Endothelial cell of umbilical vein (primary cell): ENCODE data around the gene ZNF831. TPM values are rescaled to one million over a fixed set of nuclear protein-coding genes. Genes with fewer than 3 reads are reported as not detected.

Experiments
- BruUV-seq: library from RNA; stranded (reverse); fragments of 400-500 nt; replicated peaks from 2 replicates; lab custom pipeline; 2021; lab: Mats Ljungman, UMichigan
- CTCF ChIA-PET: fragments of 300-600, 350-600 bp; sonication (Branson Sonifier 250); formaldehyde crosslinking; loops from one replicate; lab custom pipeline; 2021; ENCODE audit warnings: antibody characterized with exemption, inconsistent platforms; lab: Charles Lee
- POLR2A ChIA-PET: fragments of 300-600, 350-600 bp; sonication (Branson Sonifier 250); formaldehyde crosslinking; loops from one replicate; lab custom pipeline; 2021; ENCODE audit warnings: antibody characterized with exemption, inconsistent platforms; lab: Charles Lee
- DNase-seq: peaks from one replicate; pipeline ENCODE4 v3.0.0-alpha.2; 2011; ENCODE audit warnings: low read depth, low spot score
- FAIRE-seq: peaks from 2 replicates; lab custom pipeline; 2011; peaks lifted over from hg19 to GRCh38; lab: Jason Lieb, UNC
- H2AFZ ChIP-seq: 2 replicates; pipeline ENCODE4 v1.6.0; 2012; ENCODE audit warnings: low read depth, low read length, control low read depth, inconsistent platforms
- H3K27ac ChIP-seq: 2 replicates; pipeline ENCODE4 v1.5.1; 2011; ENCODE audit warnings: low read depth, mild to moderate bottlenecking, control low read depth, low read length, moderate library complexity; ENCODE audit not compliant: insufficient read depth
- H3K27me3 ChIP-seq, 2 experiments: 2 replicates each; pipeline versions ENCODE4 v1.6.0 to v1.6.1; 2011; ENCODE audit warnings: low read length in 2 of 2, mixed read lengths in 1 of 2; ENCODE audit not compliant: control insufficient read depth in 2 of 2, insufficient read depth in 2 of 2
- H3K36me3 ChIP-seq, 2 experiments: 2 replicates in 1 of 2; 3 replicates in 1 of 2; pipeline ENCODE4 v1.5.1; 2011; ENCODE audit warnings: low read length in 2 of 2, mild to moderate bottlenecking in 1 of 2, moderate library complexity in 1 of 2; ENCODE audit not compliant: control insufficient read depth in 2 of 2, insufficient read depth in 2 of 2; ENCODE audit errors: extremely low read depth in 1 of 2
- H3K4me1 ChIP-seq: 3 replicates; pipeline ENCODE4 v1.5.1; 2011; ENCODE audit warnings: mild to moderate bottlenecking, low read length; ENCODE audit not compliant: control insufficient read depth, insufficient read depth; ENCODE audit errors: extremely low read depth
- H3K4me2 ChIP-seq: 2 replicates; pipeline ENCODE4 v1.6.1; 2011; ENCODE audit warnings: low read length, control low read depth, mixed read lengths; ENCODE audit not compliant: insufficient read depth
- H3K4me3 ChIP-seq, 3 experiments: fragments of 200-600 bp in 1 of 3; sonication (generic), shearing (Covaris generic) in 1 of 3; replicated peaks in 1 of 3; 2 replicates each; pipeline ENCODE4 v1.5.1; 2011 to 2016; ENCODE audit warnings: control low read depth in 3 of 3, low read length in 3 of 3, mild to moderate bottlenecking in 2 of 3, inconsistent platforms in 1 of 3, low read depth in 1 of 3, moderate library complexity in 1 of 3; ENCODE audit not compliant: insufficient read depth in 1 of 3
- H3K79me2 ChIP-seq: 2 replicates; pipeline ENCODE4 v1.6.0; 2012; ENCODE audit warnings: low read length, inconsistent platforms; ENCODE audit not compliant: control insufficient read depth, insufficient read depth
- H3K9ac ChIP-seq: replicated peaks from 2 replicates; pipeline ENCODE3; 2011; ENCODE audit warnings: low read length, control low read depth; ENCODE audit not compliant: insufficient read depth; ENCODE audit errors: extremely low read depth
- H3K9me1 ChIP-seq: replicated peaks from 3 replicates; pipeline ENCODE4 v1.6.0; 2011; ENCODE audit warnings: mild to moderate bottlenecking, low read length; ENCODE audit not compliant: control insufficient read depth, insufficient read depth; ENCODE audit errors: extremely low read depth
- H3K9me3 ChIP-seq: replicated peaks from 2 replicates; pipeline ENCODE4 v1.5.1; 2012; ENCODE audit warnings: low read length, inconsistent platforms; ENCODE audit not compliant: control insufficient read depth, insufficient read depth
- H4K20me1 ChIP-seq: replicated peaks from 2 replicates; pipeline ENCODE3; 2011; ENCODE audit warnings: mild to moderate bottlenecking, low read length; ENCODE audit not compliant: control insufficient read depth, insufficient read depth; ENCODE audit errors: extremely low read depth
- CTCF ChIP-seq, 2 donors: IDR thresholded peaks; 1 replicate in 1 of 2; 2 replicates in 1 of 2; pipeline ENCODE4 v1.5.1; 2011; ENCODE audit warnings: low read length in 2 of 2, mild to moderate bottlenecking in 2 of 2, moderate library complexity in 2 of 2, control low read depth in 1 of 2, inconsistent platforms in 1 of 2, low read depth in 1 of 2; ENCODE audit not compliant: insufficient read depth in 1 of 2; ENCODE audit errors: extremely low read depth in 1 of 2
- EZH2 ChIP-seq: IDR thresholded peaks from 2 replicates; pipeline ENCODE4 v1.6.1; 2012; ENCODE audit warnings: borderline replicate concordance, low read depth, mild to moderate bottlenecking, moderate library complexity, low read length, inconsistent platforms; ENCODE audit not compliant: severe bottlenecking
- FOS ChIP-seq: IDR thresholded peaks from 2 replicates; pipeline ENCODE4 v1.6.1; 2011; ENCODE audit warnings: mild to moderate bottlenecking, low read length, moderate library complexity, borderline replicate concordance; ENCODE audit not compliant: insufficient read depth
- GATA2 ChIP-seq: IDR thresholded peaks from 2 replicates; pipeline ENCODE4 v1.7.0; 2011; ENCODE audit warnings: low read depth, mild to moderate bottlenecking, moderate library complexity, mixed read lengths, low read length; ENCODE audit not compliant: insufficient read length, insufficient read depth
- JUN ChIP-seq: IDR thresholded peaks from 2 replicates; pipeline ENCODE4 v1.6.1; 2011; ENCODE audit warnings: borderline replicate concordance, low read depth; ENCODE audit not compliant: insufficient read length, insufficient read depth
- MAX ChIP-seq: IDR thresholded peaks from 2 replicates; pipeline ENCODE4 v1.6.1; 2011; ENCODE audit not compliant: insufficient read depth, insufficient read length
- MYC ChIP-seq: IDR thresholded peaks from one replicate; pipeline ENCODE4 v1.6.1; 2011; ENCODE audit warnings: mild to moderate bottlenecking, low read depth, low read length
- POLR2A ChIP-seq: IDR thresholded peaks from 2 replicates; pipeline ENCODE4 v1.6.1; 2012; ENCODE audit warnings: low read depth, mild to moderate bottlenecking, control low read depth, low read length
- POLR2AphosphoS5 ChIP-seq: IDR thresholded peaks from 2 replicates; pipeline ENCODE4 v1.6.1; 2012; ENCODE audit warnings: low read depth, mild to moderate bottlenecking, control low read depth, low read length, moderate library complexity; ENCODE audit not compliant: insufficient read depth
- dilution Hi-C: fragments of 300-500 bp; cut with MboI; formaldehyde crosslinking; loops from one replicate; pipeline ENCODE4 v1.15.0; 2019; ENCODE audit warnings: low sequenced_read_pairs; ENCODE audit not compliant: extremely low pct_ligation_motif_present
- intact Hi-C: fragments of 100-400 bp; cut with micrococcal nuclease; formaldehyde crosslinking; loops from one replicate; pipeline ENCODE4 v1.10.0; 2022
- polyA plus RNA-seq, 4 experiments: library from polyadenylated mRNA; depleted of rRNA in 3 of 4; stranded (reverse) in 3 of 4; unstranded in 1 of 4; fragments of >200 nt; gene quantifications; 2 replicates each; pipeline versions ENCODE4 v1.2.1 to v1.2.3, GENCODE V29; 2011 to 2012; ENCODE audit warnings: missing spikeins in 1 of 4
- total RNA-seq: library from RNA; stranded (reverse); gene quantifications from 2 replicates; pipeline ENCODE4 v1.2.3, GENCODE V29; 2021

Gene ZNF831
- total and polyA plus RNA-seq, 2 donors (not counting 3 experiments of a cell fraction or from before 2014, with no cell fraction given), result not detected

GRCh38 chr20:59185809-59186208 lies 22.2 kb downstream of the ZNF831 start:
- Histone ChIP-seq H3K4me3 (no peak overlapping the region), H3K4me1 (no peaks in the 10 kb centered on the region), H3K79me2 (no peaks in the 10 kb centered on the region), H2AFZ (no peak overlapping the region), H3K27me3 (no peaks in the 10 kb centered on the region), H3K9ac (no peak overlapping the region), H3K36me3 (no peaks in the 10 kb centered on the region), H4K20me1 (no peaks in the 10 kb centered on the region), H3K9me3 (no peaks in the 10 kb centered on the region), H3K9me1 (no peaks in the 10 kb centered on the region), H3K27ac (no peak overlapping the region), H3K4me2 (no peak overlapping the region)
- dilution Hi-C loops, result no loop called here
- no peak for DNase-seq
- ChIA-PET POLR2A (no interaction called here), CTCF (no interaction called here)
- no TSS peak for BruUV-seq
- TF ChIP-seq POLR2A, result no peak
- TF ChIP-seq POLR2AphosphoS5, result no peak
- no peak for TF ChIP-seq JUN
- no peak for TF ChIP-seq MYC
- no peak for TF ChIP-seq EZH2
- TF ChIP-seq GATA2, result no peak
- TF ChIP-seq MAX, result no peak
- TF ChIP-seq CTCF (IDR thresholded peaks at IDR 0.05; ENCODE audit: extremely low read depth in 1 of 2, insufficient read depth in 1 of 2, low read depth in 1 of 2, low read length in 2 of 2), result no peak
- no peak for TF ChIP-seq FOS
- no peak for FAIRE-seq
- intact Hi-C loops, result no loop called here
